ENCODE data around the gene CCDC192. TPM values are rescaled to one million over a fixed set of nuclear protein-coding genes. Genes with fewer than 3 reads are reported as not detected.
"Not testable (repeated sequence)": the region's sequence is repeated elsewhere in the genome, so short reads cannot be mapped to it uniquely, and the experiment has no call there.

Gene CCDC192
- total RNA-seq, 4 donors from 2014 or later, result 0.87 to 2.1 (median 1.9) TPM

DNA sequence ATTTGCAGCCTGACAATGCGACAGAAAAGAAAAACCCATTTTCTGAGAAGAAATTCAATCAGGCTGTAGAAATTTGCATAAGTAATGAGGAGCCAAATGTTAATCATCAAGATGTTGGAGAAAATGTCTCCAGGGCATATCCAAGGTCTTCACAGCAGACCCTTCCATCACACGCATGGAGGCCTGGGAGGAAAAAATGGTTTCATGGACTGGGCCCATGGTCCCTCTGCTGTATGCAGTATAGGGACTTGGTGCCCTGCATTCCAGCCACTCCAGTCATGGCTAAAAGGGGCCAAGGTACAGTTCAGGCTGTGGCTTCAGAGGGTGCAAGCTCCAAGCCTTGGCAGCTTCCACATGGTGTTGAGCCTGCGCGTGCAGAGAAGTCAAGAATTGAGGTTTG is 73.3 kb downstream of the CCDC192 start:
- DNase-seq (ENCODE audit: low spot score in 2 of 2), result no peak
- peaks cover 0 to 37% (median 0%) of the 10 kb centered on the region in 4 donors for H3K9me3 ChIP-seq
- H3K36me3 ChIP-seq, result no peaks in the 10 kb centered on the region
- no peaks in the 10 kb centered on the region for H3K27me3 ChIP-seq
- H3K27ac ChIP-seq, result no peak overlapping the region
- TF ChIP-seq, protein P1, sequence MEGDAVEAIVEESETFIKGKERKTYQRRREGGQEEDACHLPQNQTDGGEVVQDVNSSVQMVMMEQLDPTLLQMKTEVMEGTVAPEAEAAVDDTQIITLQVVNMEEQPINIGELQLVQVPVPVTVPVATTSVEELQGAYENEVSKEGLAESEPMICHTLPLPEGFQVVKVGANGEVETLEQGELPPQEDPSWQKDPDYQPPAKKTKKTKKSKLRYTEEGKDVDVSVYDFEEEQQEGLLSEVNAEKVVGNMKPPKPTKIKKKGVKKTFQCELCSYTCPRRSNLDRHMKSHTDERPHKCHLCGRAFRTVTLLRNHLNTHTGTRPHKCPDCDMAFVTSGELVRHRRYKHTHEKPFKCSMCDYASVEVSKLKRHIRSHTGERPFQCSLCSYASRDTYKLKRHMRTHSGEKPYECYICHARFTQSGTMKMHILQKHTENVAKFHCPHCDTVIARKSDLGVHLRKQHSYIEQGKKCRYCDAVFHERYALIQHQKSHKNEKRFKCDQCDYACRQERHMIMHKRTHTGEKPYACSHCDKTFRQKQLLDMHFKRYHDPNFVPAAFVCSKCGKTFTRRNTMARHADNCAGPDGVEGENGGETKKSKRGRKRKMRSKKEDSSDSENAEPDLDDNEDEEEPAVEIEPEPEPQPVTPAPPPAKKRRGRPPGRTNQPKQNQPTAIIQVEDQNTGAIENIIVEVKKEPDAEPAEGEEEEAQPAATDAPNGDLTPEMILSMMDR (IDR thresholded peaks at IDR 0.05), result no peak
- no peak for TF ChIP-seq EP300 (IDR thresholded peaks at IDR 0.05)
- TF ChIP-seq POLR2A (IDR thresholded peaks at IDR 0.05), result no peak
- no peak overlapping the region for H3K4me3 ChIP-seq
- no peaks in the 10 kb centered on the region for H3K4me1 ChIP-seq
- WGBS, 2 donors, result 94 to 98% methylated on average over 4 of the region's 4 CpGs

DNA sequence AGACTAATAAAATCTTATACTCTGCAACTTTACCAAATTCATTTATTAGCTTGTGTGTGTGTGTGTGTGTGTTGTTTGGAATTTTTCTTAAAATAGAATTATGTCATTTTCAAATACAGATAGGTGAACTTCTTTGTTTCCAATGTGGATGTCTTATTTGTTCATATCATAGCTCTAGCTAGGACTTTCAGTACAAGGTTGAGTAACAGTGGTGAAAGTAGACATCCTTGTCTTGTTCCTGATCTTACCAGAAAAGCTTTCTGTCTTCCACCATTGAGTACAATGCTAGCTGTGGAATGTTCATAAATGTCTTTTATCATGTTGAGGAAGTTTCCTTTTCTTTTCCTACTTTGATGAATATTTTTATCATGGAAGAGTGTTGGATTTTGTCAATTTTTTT is 74.8 kb downstream of the CCDC192 start:
- Histone ChIP-seq H3K4me3 (no peak overlapping the region), H3K27me3 (no peaks in the 10 kb centered on the region), H3K9me3 (peaks cover 0 to 39% (median 0%) of the 10 kb centered on the region in 4 donors), H3K4me1 (no peaks in the 10 kb centered on the region), H3K27ac (no peak overlapping the region), H3K36me3 (no peaks in the 10 kb centered on the region)
- no peak for TF ChIP-seq EP300 (IDR thresholded peaks at IDR 0.05)
- DNase-seq (ENCODE audit: low spot score in 2 of 2), result no peak

DNA sequence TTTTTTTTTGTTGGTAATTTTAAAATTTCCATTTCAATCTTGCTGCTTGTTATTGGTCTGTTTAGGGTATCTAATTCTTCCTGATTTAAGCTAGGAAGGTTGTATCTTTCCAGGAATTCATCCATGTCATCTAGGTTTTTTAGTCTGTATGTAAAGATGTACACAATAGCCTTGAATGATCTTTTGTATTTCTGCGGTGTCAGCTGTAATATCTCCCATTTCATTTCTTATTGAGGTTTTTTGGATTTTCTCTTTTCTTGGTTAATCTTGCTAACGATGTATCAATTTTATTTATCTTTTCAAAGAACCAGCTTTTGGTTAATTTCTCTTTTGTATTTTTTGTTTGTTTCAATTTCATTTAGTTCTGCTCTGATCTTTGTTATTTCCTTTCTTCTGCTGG is 79.3 kb downstream of the CCDC192 start:
- not testable (repeated sequence) for H3K27me3 ChIP-seq; H3K36me3 ChIP-seq; H3K4me1 ChIP-seq; H3K4me3 ChIP-seq; H3K27ac ChIP-seq; DNase-seq (ENCODE audit: low spot score in 2 of 2)
- WGBS, 2 donors, result 94 to 100% methylated on average over 2 of the region's 2 CpGs
- H3K9me3 ChIP-seq, result peaks cover 0 to 33% (median 0%) of the 10 kb centered on the region in 4 donors

DNA sequence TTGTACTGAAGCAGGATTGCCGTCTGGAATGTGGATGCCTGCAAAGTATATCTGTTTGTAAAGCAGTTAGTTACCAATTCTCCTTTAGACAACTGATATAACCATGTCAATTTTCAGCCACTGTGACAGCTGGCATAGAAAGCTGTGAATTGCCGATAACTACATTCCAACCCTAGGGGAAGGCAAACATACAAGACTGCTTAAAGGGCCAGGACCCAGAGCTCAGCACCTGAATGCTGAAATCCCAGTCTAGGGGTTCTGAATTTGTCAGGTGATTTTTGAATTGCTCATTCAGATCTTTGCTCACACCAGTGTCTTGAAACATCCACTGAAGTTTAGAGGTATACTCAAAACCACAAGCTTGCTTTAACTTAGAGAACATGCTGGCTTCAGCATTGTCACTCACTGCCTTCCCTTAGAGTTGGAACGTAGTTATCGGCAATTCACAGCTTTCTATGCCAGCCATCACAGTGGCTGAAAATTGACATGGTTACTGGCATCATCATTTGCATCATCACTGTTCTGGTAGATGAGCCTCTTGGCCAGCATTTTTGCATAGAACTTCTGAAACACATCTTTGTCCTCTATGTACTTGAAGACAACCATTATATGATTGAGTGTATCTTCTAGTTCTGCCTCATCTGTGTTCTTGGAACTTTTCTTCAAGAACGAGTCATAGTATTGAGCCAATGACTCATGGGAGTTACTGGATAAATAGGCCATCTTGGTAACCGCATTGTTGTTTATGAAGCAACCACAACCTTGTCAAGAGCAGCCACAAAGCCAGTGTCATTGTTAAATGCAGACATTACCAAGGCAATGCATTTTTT is 82.1 kb downstream of the CCDC192 start:
- Histone ChIP-seq H3K27ac (no peak overlapping the region), H3K9me3 (peaks cover 0 to 13% (median 0%) of the 10 kb centered on the region in 4 donors), H3K36me3 (no peaks in the 10 kb centered on the region), H3K4me3 (no peak overlapping the region), H3K4me1 (no peaks in the 10 kb centered on the region), H3K27me3 (no peaks in the 10 kb centered on the region)
- no peak for DNase-seq (ENCODE audit: low spot score in 2 of 2)
- 79 to 82% methylated on average over 6 of the region's 6 CpGs for WGBS, 2 donors
- no peak for TF ChIP-seq EP300 (IDR thresholded peaks at IDR 0.05)
- TF ChIP-seq, protein P1 (IDR thresholded peaks at IDR 0.05), result no peak
- TF ChIP-seq POLR2A (IDR thresholded peaks at IDR 0.05), result no peak

DNA sequence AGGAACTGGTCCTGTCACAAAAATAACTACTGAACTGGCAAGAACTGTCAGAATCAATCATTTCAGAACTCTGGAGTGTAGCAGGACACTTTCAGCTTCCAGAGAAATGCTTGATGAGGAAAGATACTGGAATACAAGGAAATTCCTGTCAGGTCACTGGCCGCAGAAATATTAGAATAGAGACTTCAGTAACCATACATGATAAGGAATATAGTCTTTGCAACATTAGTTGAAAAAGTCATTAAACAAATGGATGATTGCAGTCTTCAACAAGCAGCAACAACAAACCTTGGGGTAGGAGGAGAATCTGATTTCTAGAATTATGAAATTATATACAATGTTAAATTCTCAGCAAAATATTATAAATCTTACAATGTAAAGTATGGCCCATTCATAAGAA is 88.2 kb downstream of the CCDC192 start:
- no peaks in the 10 kb centered on the region for H3K27me3 ChIP-seq
- TF ChIP-seq POLR2A (IDR thresholded peaks at IDR 0.05) (no peak), EP300 (IDR thresholded peaks at IDR 0.05) (no peak)
- TF ChIP-seq, protein P1 (IDR thresholded peaks at IDR 0.05), result no peak
- no peak overlapping the region for H3K4me3 ChIP-seq
- no peak overlapping the region for H3K27ac ChIP-seq
- no peaks in the 10 kb centered on the region for H3K36me3 ChIP-seq
- no peak for DNase-seq (ENCODE audit: low spot score in 2 of 2)
- H3K9me3 ChIP-seq, result peaks cover 0 to 32% (median 2%) of the 10 kb centered on the region in 4 donors
- H3K4me1 ChIP-seq, result no peaks in the 10 kb centered on the region
- 93 to 98% methylated on average over 1 of the region's 1 CpG for WGBS, 2 donors

GRCh38 chr5:127791908-127792307 is 88.7 kb downstream of the CCDC192 start:
- H3K27ac ChIP-seq; DNase-seq (ENCODE audit: low spot score in 2 of 2); H3K4me1 ChIP-seq; H3K4me3 ChIP-seq; H3K27me3 ChIP-seq; H3K36me3 ChIP-seq: not testable (repeated sequence)
- 87 to 92% methylated on average over 2 of the region's 2 CpGs for WGBS, 2 donors
- H3K9me3 ChIP-seq, result peaks cover 0 to 32% (median 2%) of the 10 kb centered on the region in 4 donors

Data from tibial nerve (tissue), 4 donors.